GM18858 (cell line): ENCODE measurements around the gene RHBDL3.

Experiments
- ATAC-seq: cut with Tn5 transposase; IDR thresholded peaks from one replicate; pipeline ENCODE4 v1.9.1; 2021; ENCODE audit not compliant: unreplicated experiment

RHBDL3 gene

GRCh38 chr17:32266389-32267301 is 1.0 kb downstream of the RHBDL3 start:
- ATAC-seq, result no peak

GRCh38 chr17:32267690-32268205 is 2.1 kb downstream of the RHBDL3 start:
- no peak for ATAC-seq

- ATAC-seq, result no peak
Measured at GRCh38 chr17:32268734-32269288, 3.2 kb downstream of the RHBDL3 start.

GRCh38 chr17:32269377-32269776 is 3.7 kb downstream of the RHBDL3 start:
- no peak for ATAC-seq

- no peak for ATAC-seq
Measured at GRCh38 chr17:32271844-32272243, 6.2 kb downstream of the RHBDL3 start.

GRCh38 chr17:32274101-32274500 is 8.5 kb downstream of the RHBDL3 start:
- ATAC-seq, result no peak

GRCh38 chr17:32274643-32275042 is 9.0 kb downstream of the RHBDL3 start:
- ATAC-seq, result no peak

GRCh38 chr17:32275060-32276042 is 9.7 kb downstream of the RHBDL3 start:
- ATAC-seq, result no peak

- ATAC-seq, result no peak
Measured at GRCh38 chr17:32276171-32276601, 10.6 kb downstream of the RHBDL3 start.

- no peak for ATAC-seq
Measured at GRCh38 chr17:32277284-32277683, 11.7 kb downstream of the RHBDL3 start.

- ATAC-seq, result no peak
Measured at GRCh38 chr17:32278815-32279214, 13.2 kb downstream of the RHBDL3 start.

- ATAC-seq, result no peak
Measured at GRCh38 chr17:32279891-32280716, 14.5 kb downstream of the RHBDL3 start.

- ATAC-seq, result no peak
Measured at GRCh38 chr17:32281011-32281451, 15.4 kb downstream of the RHBDL3 start.

GRCh38 chr17:32283745-32284201 is 18.1 kb downstream of the RHBDL3 start:
- ATAC-seq, result no peak

- ATAC-seq, result no peak
Measured at GRCh38 chr17:32285306-32285705, 19.7 kb downstream of the RHBDL3 start.

- no peak for ATAC-seq
Measured at GRCh38 chr17:32285746-32286517, 20.3 kb downstream of the RHBDL3 start.

GRCh38 chr17:32286518-32286900 is 20.9 kb downstream of the RHBDL3 start:
- no peak for ATAC-seq

GRCh38 chr17:32287804-32288511 is 22.3 kb downstream of the RHBDL3 start:
- no peak for ATAC-seq

GRCh38 chr17:32288615-32289014 is 23.0 kb downstream of the RHBDL3 start:
- no peak for ATAC-seq
